H9 (cell line): ENCODE data around the gene TUBA8. TPM values are rescaled to one million over a fixed set of nuclear protein-coding genes. Genes with fewer than 3 reads are reported as not detected.

Experiments
- DNase-seq: peaks from one replicate; pipeline ENCODE4 v3.0.0-alpha.2; 2017
- H2AFZ ChIP-seq: one replicate; pipeline ENCODE4 v1.6.1; 2013; ENCODE audit warnings: mild to moderate bottlenecking, low read length, control low read depth, moderate library complexity
- H2AK5ac ChIP-seq: 2 replicates; pipeline ENCODE4 v1.6.1; 2013; ENCODE audit warnings: low read length, control low read depth, mixed read lengths; ENCODE audit not compliant: insufficient read length
- H2BK120ac ChIP-seq: one replicate; pipeline ENCODE4 v1.6.1; 2013; ENCODE audit warnings: low read depth, mild to moderate bottlenecking, low read length, control low read depth, inconsistent platforms; ENCODE audit not compliant: poor library complexity, severe bottlenecking
- H2BK12ac ChIP-seq: 2 replicates; pipeline ENCODE4 v1.6.1; 2013; ENCODE audit warnings: low read length, control low read depth, mixed read lengths, low read depth; ENCODE audit not compliant: insufficient read length
- H2BK15ac ChIP-seq: 2 replicates; pipeline ENCODE4 v1.6.1; 2013; ENCODE audit warnings: low read depth, low read length, control low read depth
- H2BK20ac ChIP-seq: one replicate; pipeline ENCODE4 v1.6.1; 2013; ENCODE audit warnings: low read depth, mild to moderate bottlenecking, low read length, control low read depth, inconsistent platforms; ENCODE audit not compliant: poor library complexity, severe bottlenecking
- H2BK5ac ChIP-seq: 2 replicates; pipeline ENCODE4 v1.6.1; 2013; ENCODE audit warnings: low read length, control low read depth, mixed read lengths; ENCODE audit not compliant: insufficient read length
- H3K14ac ChIP-seq: 2 replicates; pipeline ENCODE4 v1.6.1; 2013; ENCODE audit warnings: low read length, control low read depth; ENCODE audit not compliant: insufficient read depth
- H3K18ac ChIP-seq: 2 replicates; pipeline ENCODE4 v1.6.1; 2013; ENCODE audit warnings: low read depth, mild to moderate bottlenecking, mixed read lengths, low read length, control low read depth; ENCODE audit not compliant: insufficient read length
- H3K23ac ChIP-seq: 2 replicates; pipeline ENCODE4 v1.6.1; 2013; ENCODE audit warnings: low read length, control low read depth, mixed read lengths, low read depth; ENCODE audit not compliant: insufficient read length
- H3K23me2 ChIP-seq: 2 replicates; pipeline ENCODE4 v1.6.1; 2013; ENCODE audit warnings: low read depth, mild to moderate bottlenecking, mixed read lengths, low read length, control low read depth; ENCODE audit not compliant: insufficient read length, poor library complexity, severe bottlenecking
- H3K27ac ChIP-seq: 2 replicates; pipeline ENCODE4 v1.5.1; 2013; ENCODE audit warnings: low read length, control low read depth, mixed read lengths, low read depth; ENCODE audit not compliant: insufficient read length
- H3K27me3 ChIP-seq: 2 replicates; pipeline ENCODE4 v1.6.1; 2013; ENCODE audit warnings: low read length, control low read depth, inconsistent platforms; ENCODE audit not compliant: insufficient read depth
- H3K4ac ChIP-seq: 2 replicates; pipeline ENCODE4 v1.6.1; 2013; ENCODE audit warnings: low read depth, mild to moderate bottlenecking, control low read depth, inconsistent platforms, low read length, moderate library complexity
- H3K4me1 ChIP-seq: 2 replicates; pipeline ENCODE4 v1.6.1; 2013; ENCODE audit warnings: low read length, control low read depth, inconsistent platforms; ENCODE audit not compliant: insufficient read depth
- H3K4me2 ChIP-seq: 2 replicates; pipeline ENCODE4 v1.6.1; 2013; ENCODE audit warnings: low read length, control low read depth, mixed read lengths; ENCODE audit not compliant: insufficient read length, insufficient read depth
- H3K56ac ChIP-seq: 2 replicates; pipeline ENCODE4 v1.6.1; 2013; ENCODE audit warnings: low read depth, mild to moderate bottlenecking, mixed read lengths, low read length, control low read depth; ENCODE audit not compliant: insufficient read length
- H3K79me1 ChIP-seq: 2 replicates; pipeline ENCODE4 v1.6.1; 2013; ENCODE audit warnings: low read depth, mild to moderate bottlenecking, moderate library complexity, low read length, control low read depth, inconsistent platforms; ENCODE audit not compliant: insufficient read depth, poor library complexity, severe bottlenecking
- H3K79me2 ChIP-seq: 2 replicates; pipeline ENCODE4 v1.6.1; 2013; ENCODE audit warnings: low read length, control low read depth, inconsistent platforms; ENCODE audit not compliant: insufficient read depth
- H3K9ac ChIP-seq: 2 replicates; pipeline ENCODE4 v1.6.1; 2013; ENCODE audit warnings: low read length, control low read depth, mixed read lengths; ENCODE audit not compliant: insufficient read length; ENCODE audit errors: extremely low read depth
- H3K9me3 ChIP-seq: one replicate; pipeline ENCODE4 v1.6.1; 2013; ENCODE audit warnings: low read depth, low read length, inconsistent platforms; ENCODE audit not compliant: control insufficient read depth
- H3T11ph ChIP-seq: one replicate; pipeline ENCODE4 v1.6.1; 2013; ENCODE audit warnings: mild to moderate bottlenecking, low read length, control low read depth, inconsistent platforms
- H4K20me1 ChIP-seq: one replicate; pipeline ENCODE4 v1.6.1; 2013; ENCODE audit not compliant: control insufficient read depth, insufficient read length, insufficient read depth
- H4K5ac ChIP-seq: 2 replicates; pipeline ENCODE4 v1.6.1; 2013; ENCODE audit warnings: low read depth, mild to moderate bottlenecking, mixed read lengths, low read length, control low read depth; ENCODE audit not compliant: insufficient read length
- H4K8ac ChIP-seq: replicated peaks from 2 replicates; pipeline ENCODE4 v1.6.1; 2013; ENCODE audit warnings: low read length, control low read depth, mixed read lengths, low read depth; ENCODE audit not compliant: insufficient read length
- H4K91ac ChIP-seq: 2 replicates; pipeline ENCODE4 v1.6.1; 2013; ENCODE audit warnings: low read depth, mild to moderate bottlenecking, moderate library complexity, mixed read lengths, low read length, control low read depth; ENCODE audit not compliant: insufficient read length
- H3K27ac Mint-ChIP-seq, 3 experiments: 2 replicates in 2 of 3; 3 replicates in 1 of 3; pipeline ENCODE4 v1.8.0; 2020 to 2021; ENCODE audit warnings: mixed read lengths in 3 of 3, mild to moderate bottlenecking in 1 of 3, moderate library complexity in 1 of 3
- H3K27me3 Mint-ChIP-seq: 2 replicates; pipeline ENCODE4 v1.8.0; 2021; ENCODE audit warnings: low read depth, mild to moderate bottlenecking, moderate library complexity, mixed read lengths
- H3K36me3 Mint-ChIP-seq, 3 experiments: 2 replicates in 2 of 3; 3 replicates in 1 of 3; pipeline ENCODE4 v1.8.0; 2020 to 2021; ENCODE audit warnings: low read depth in 3 of 3, mixed read lengths in 3 of 3; ENCODE audit not compliant: insufficient read depth in 1 of 3
- H3K4me1 Mint-ChIP-seq, 2 experiments: 2 replicates each; pipeline ENCODE4 v1.8.0; 2020; ENCODE audit warnings: mixed read lengths in 2 of 2
- H3K4me3 Mint-ChIP-seq, 2 experiments: 2 replicates in 1 of 2; 3 replicates in 1 of 2; pipeline ENCODE4 v1.8.0; 2020 to 2021; ENCODE audit warnings: mild to moderate bottlenecking in 2 of 2, mixed read lengths in 2 of 2, moderate library complexity in 1 of 2
- H3K9me3 Mint-ChIP-seq, 2 experiments: 2 replicates in 1 of 2; 3 replicates in 1 of 2; pipeline ENCODE4 v1.8.0; 2020; ENCODE audit warnings: mild to moderate bottlenecking in 2 of 2, mixed read lengths in 2 of 2, moderate library complexity in 1 of 2
- WGBS: extraction: QIAGEN DNeasy Blood & Tissue Kit; methylation state at CpG from one replicate; pipeline ENCODE4 v1.1.7; 2013; ENCODE audit warnings: missing lambda C conversion rate, low lambda C conversion rate, mixed read lengths; ENCODE audit not compliant: insufficient read length; ENCODE audit errors: extremely low coverage; 5-methylcytosine and 5-hydroxymethylcytosine counted together
- total RNA-seq: library from RNA; stranded (reverse); gene quantifications from 2 replicates; pipeline ENCODE4 v1.2.1, GENCODE V29; 2021
- TF ChIP-seq, protein P1 (sequence below): fragments of 200-600 bp; sonication (generic); conservative IDR thresholded peaks from 3 replicates; pipeline ENCODE4 v1.8.0; 2021; ENCODE audit warnings: antibody characterized with exemption, mild to moderate bottlenecking

Gene TUBA8
- total RNA-seq, 1 experiment from 2014 or later, result 2.0 TPM

GRCh38 chr22:18112440-18112839 is 1.8 kb downstream of the TUBA8 start:
- H3T11ph ChIP-seq, result no peak overlapping the region
- no peak overlapping the region for H4K91ac ChIP-seq
- no peak overlapping the region for H2BK15ac ChIP-seq
- no peak overlapping the region for H2BK120ac ChIP-seq
- no peaks in the 10 kb centered on the region for H3K4me1 ChIP-seq
- H3K4me2 ChIP-seq, result no peak overlapping the region
- H2BK5ac ChIP-seq, result no peak overlapping the region
- H3K18ac ChIP-seq, result no peak overlapping the region
- no peak overlapping the region for H3K9ac ChIP-seq
- no peak overlapping the region for H3K14ac ChIP-seq
- H2AK5ac ChIP-seq, result no peak overlapping the region
- peaks cover 10% of the 10 kb centered on the region for H3K27me3 ChIP-seq
- H4K5ac ChIP-seq, result no peak overlapping the region
- Mint-ChIP-seq H3K27ac (no peak overlapping the region), H3K4me1 (peaks cover 13 to 16% of the 10 kb centered on the region in 2 experiments), H3K4me3 (no peak overlapping the region), H3K36me3 (peaks cover 0 to 5% (median 0%) of the 10 kb centered on the region in 3 experiments; a peak in 1 of 7 replicates), H3K9me3 (peaks cover 9 to 16% of the 10 kb centered on the region in 2 experiments), H3K27me3 (peaks cover 65% of the 10 kb centered on the region)
- H3K23ac ChIP-seq, result no peak overlapping the region
- H4K8ac ChIP-seq, result no peak overlapping the region
- no peak overlapping the region for H3K27ac ChIP-seq
- TF ChIP-seq, protein P1, sequence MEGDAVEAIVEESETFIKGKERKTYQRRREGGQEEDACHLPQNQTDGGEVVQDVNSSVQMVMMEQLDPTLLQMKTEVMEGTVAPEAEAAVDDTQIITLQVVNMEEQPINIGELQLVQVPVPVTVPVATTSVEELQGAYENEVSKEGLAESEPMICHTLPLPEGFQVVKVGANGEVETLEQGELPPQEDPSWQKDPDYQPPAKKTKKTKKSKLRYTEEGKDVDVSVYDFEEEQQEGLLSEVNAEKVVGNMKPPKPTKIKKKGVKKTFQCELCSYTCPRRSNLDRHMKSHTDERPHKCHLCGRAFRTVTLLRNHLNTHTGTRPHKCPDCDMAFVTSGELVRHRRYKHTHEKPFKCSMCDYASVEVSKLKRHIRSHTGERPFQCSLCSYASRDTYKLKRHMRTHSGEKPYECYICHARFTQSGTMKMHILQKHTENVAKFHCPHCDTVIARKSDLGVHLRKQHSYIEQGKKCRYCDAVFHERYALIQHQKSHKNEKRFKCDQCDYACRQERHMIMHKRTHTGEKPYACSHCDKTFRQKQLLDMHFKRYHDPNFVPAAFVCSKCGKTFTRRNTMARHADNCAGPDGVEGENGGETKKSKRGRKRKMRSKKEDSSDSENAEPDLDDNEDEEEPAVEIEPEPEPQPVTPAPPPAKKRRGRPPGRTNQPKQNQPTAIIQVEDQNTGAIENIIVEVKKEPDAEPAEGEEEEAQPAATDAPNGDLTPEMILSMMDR, result no peak
- H3K56ac ChIP-seq, result no peak overlapping the region
- no peak for DNase-seq
- H2BK20ac ChIP-seq, result no peak overlapping the region
- WGBS, result no CpG with 5 or more reads among the region's 6 CpGs
- peaks cover 10% of the 10 kb centered on the region for H3K23me2 ChIP-seq
- no peaks in the 10 kb centered on the region for H3K79me2 ChIP-seq
- no peak overlapping the region for H3K4ac ChIP-seq
- H2AFZ ChIP-seq, result no peak overlapping the region
- no peak overlapping the region for H2BK12ac ChIP-seq
- H3K79me1 ChIP-seq, result no peaks in the 10 kb centered on the region
- H3K9me3 ChIP-seq, result peaks cover 5% of the 10 kb centered on the region
- no peaks in the 10 kb centered on the region for H4K20me1 ChIP-seq
